Esophagus (tissue), 2 donors: Measurements from ENCODE around the gene ARHGAP30. TPM values are rescaled to one million over a fixed set of nuclear protein-coding genes. Genes with fewer than 3 reads are reported as not detected.
A peak's percentile ranks its signal among the peaks of the same experiment; 100 is the strongest.
"Not testable (repeated sequence)": the region's sequence is repeated elsewhere in the genome, so short reads cannot be mapped to it uniquely, and the experiment has no call there.

Experiments
- H3K27ac ChIP-seq, 2 donors: one replicate each; pipeline ENCODE4 v1.5.1; 2013; ENCODE audit warnings: low read depth in 2 of 2, mild to moderate bottlenecking in 2 of 2, inconsistent platforms in 1 of 2, low read length in 1 of 2, moderate library complexity in 1 of 2
- H3K27me3 ChIP-seq, 2 donors: one replicate each; pipeline ENCODE4 v1.6.1; 2013; ENCODE audit warnings: low read length in 2 of 2, control low read depth in 1 of 2, mild to moderate bottlenecking in 1 of 2; ENCODE audit not compliant: insufficient read depth in 2 of 2, control insufficient read depth in 1 of 2
- H3K36me3 ChIP-seq, 2 donors: one replicate each; pipeline ENCODE4 v1.6.1; 2013; ENCODE audit warnings: low read length in 1 of 2; ENCODE audit not compliant: control insufficient read depth in 2 of 2, insufficient read depth in 2 of 2
- H3K4me1 ChIP-seq, 2 donors: one replicate each; pipeline ENCODE4 v1.6.1; 2013; ENCODE audit warnings: low read length in 1 of 2; ENCODE audit not compliant: control insufficient read depth in 2 of 2, insufficient read depth in 2 of 2
- H3K4me3 ChIP-seq, 2 donors: one replicate each; pipeline ENCODE4 v1.5.1; 2013; ENCODE audit warnings: low read length in 2 of 2, mild to moderate bottlenecking in 2 of 2, low read depth in 1 of 2, moderate library complexity in 1 of 2
- H3K9me3 ChIP-seq, 2 donors: one replicate each; pipeline ENCODE4 v1.6.1; 2013; ENCODE audit warnings: mild to moderate bottlenecking in 2 of 2, low read depth in 1 of 2, low read length in 1 of 2, moderate library complexity in 1 of 2; ENCODE audit not compliant: control insufficient read depth in 2 of 2, insufficient read depth in 1 of 2
- WGBS, 2 donors: extraction: QIAGEN DNeasy Blood & Tissue Kit; methylation state at CpG; one replicate each; pipeline ENCODE4 v1.1.7; 2013; 5-methylcytosine and 5-hydroxymethylcytosine counted together
- polyA plus RNA-seq, 2 donors: library from polyadenylated mRNA; stranded (reverse); fragments of 200-250 nt; gene quantifications; one replicate each; pipeline ENCODE4 v1.2.3, GENCODE V29; 2013
- donor health status: healthy with polysubstance abuse.
- donor health status: Bipolar disorder and iron deficiency.

Gene ARHGAP30
- polyA plus RNA-seq, 2 donors = 7.9 to 9.5 TPM

DNA sequence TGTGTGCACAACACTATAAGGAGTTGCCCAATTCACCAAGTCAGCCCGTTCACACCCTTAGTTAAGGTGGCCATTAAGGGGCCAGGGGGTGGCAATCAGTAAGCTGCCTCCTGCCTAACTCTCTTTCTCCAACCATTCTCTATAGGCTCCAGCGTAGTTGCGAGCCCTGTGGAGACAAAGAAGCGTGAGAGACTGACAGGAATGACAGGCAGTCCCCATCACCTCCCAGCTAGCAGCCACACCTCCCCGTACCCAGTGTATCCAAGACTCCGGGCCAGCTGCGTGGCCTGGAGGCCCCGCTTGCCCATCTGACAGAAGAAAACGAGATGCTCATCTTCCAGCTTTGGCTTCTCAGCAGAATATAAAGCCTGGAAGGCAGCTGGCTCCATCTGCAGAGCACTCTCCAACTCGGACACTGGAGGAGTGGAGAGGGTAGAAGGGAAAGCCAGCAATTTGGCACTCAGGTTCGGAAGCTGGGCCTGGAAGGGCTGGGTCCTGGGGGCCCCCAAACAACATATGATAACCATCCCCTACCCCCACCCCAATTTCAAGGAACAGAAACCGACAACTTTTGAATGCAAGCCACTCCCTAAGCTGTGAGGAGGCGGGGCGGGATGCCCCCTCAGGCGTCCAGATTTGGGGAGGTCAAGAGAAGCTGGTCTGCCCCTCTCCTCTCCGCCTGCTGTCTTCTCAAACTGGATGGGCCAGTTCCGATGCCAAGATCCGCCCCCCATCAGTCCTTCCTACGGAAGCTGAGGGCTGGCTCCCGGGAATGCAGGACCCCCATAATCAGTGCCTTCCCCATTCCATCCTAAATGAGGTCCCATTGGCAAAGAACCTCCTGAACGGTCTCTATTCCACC lies 31.8 kb downstream of the ARHGAP30 start:
- 36 to 40% methylated on average over 21 of the region's 21 CpGs for WGBS, 2 donors
- peak overlapping the region; percentile 68 to 88 for H3K4me3 ChIP-seq
- peaks cover 0 to 5% of the 10 kb centered on the region in 2 donors for H3K4me1 ChIP-seq
- peaks cover 15 to 29% of the 10 kb centered on the region in 2 donors for H3K36me3 ChIP-seq
- H3K9me3 ChIP-seq = no peaks in the 10 kb centered on the region
- H3K27ac ChIP-seq = peak overlapping the region; percentile 89 to 90
- H3K27me3 ChIP-seq = no peaks in the 10 kb centered on the region

DNA sequence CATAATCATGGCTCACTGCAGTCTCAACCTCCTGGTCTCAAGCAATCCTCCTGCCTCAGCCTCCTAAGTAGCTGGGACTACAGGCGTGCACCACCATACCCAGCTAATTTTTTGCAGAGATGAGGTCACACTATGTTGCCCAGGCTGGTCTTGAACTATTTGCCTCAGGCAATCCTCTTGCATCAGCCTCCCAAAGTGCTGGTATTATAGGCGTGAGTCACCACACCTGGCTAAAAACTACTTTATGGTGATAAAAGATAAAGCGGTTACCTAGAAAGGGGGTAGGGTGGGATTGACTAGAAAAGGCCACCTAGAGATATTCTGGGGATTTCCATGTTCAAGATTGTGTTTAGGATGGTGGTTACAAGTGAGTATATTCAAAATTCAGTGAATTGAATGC lies 35.9 kb downstream of the ARHGAP30 start:
- H3K4me1 ChIP-seq = peaks cover 0 to 5% of the 10 kb centered on the region in 2 donors
- no peak overlapping the region for H3K4me3 ChIP-seq
- no peaks in the 10 kb centered on the region for H3K9me3 ChIP-seq
- no peak overlapping the region for H3K27ac ChIP-seq
- no peaks in the 10 kb centered on the region for H3K36me3 ChIP-seq
- 83 to 86% methylated on average over 3 of the region's 3 CpGs for WGBS, 2 donors
- no peaks in the 10 kb centered on the region for H3K27me3 ChIP-seq

DNA sequence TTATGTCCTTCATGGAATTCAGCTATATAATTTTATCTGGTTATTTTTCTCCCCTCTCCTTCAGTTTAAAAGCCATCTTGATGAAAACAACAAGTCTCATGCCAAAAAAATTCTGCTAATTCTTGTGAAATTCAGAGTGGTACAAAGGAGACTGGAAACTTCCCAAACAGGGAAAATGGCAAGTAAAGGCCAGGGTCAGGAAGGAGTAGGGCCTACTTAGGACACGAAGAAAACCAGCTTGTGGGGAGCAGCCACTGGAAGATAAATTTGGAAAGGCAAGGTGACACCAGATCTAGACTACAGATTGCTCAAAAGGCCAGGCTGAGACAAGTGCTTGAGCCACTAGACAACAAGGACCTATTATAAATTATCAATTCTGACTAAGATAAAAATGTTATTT lies 37.3 kb downstream of the ARHGAP30 start:
- Histone ChIP-seq H3K27me3 (no peaks in the 10 kb centered on the region), H3K27ac (no peak overlapping the region), H3K4me3 (no peak overlapping the region), H3K36me3 (no peaks in the 10 kb centered on the region), H3K9me3 (no peaks in the 10 kb centered on the region), H3K4me1 (no peaks in the 10 kb centered on the region)
- WGBS, 2 donors = 70 to 75% methylated on average over 1 of the region's 1 CpG

DNA sequence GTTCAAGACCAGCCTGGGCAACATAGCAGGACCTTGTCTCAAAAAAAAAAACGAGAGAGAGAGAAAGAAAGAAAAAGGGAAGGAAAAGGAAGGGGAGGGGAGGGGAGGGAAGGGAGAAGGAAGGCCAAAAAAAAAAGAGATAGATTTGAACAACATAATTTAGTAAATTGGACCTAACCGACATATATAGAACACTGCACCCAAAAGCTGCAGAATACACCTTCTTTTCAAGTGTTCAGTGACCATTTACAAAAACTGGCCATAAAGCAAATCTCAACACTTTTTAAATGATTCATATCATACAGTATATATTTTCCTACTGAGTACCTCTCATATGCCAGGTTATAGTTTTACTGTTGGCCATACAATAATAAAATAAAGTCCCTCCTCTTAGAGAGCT lies 37.8 kb downstream of the ARHGAP30 start:
- Histone ChIP-seq H3K4me1 (no peaks in the 10 kb centered on the region), H3K27me3 (no peaks in the 10 kb centered on the region), H3K36me3 (no peaks in the 10 kb centered on the region), H3K9me3 (no peaks in the 10 kb centered on the region), H3K27ac (no peak overlapping the region), H3K4me3 (no peak overlapping the region)
- 64 to 66% methylated on average over 2 of the region's 2 CpGs for WGBS, 2 donors

DNA sequence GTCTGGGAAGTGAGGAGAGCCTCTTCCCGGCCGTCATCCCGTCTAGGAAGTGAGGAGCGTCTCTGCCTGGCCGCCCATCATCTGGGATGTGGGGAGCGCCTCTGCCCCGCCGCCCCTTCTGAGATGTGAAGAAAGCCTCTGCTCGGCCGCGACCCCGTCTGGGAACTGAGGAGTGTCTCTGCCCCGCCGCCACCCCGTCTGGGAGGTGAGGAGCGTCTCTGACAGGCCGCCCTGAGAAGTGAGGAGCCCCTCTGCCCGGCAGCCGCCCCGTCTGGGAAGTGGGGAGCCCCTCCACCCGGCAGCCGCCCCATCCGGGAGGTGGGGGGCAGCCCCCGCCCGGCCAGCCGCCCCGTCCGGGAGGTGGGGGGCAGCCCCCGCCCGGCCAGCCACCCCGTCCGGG lies 40.2 kb downstream of the ARHGAP30 start:
- not testable (repeated sequence) for H3K4me3 ChIP-seq, H3K27ac ChIP-seq, H3K27me3 ChIP-seq, H3K9me3 ChIP-seq, H3K36me3 ChIP-seq, H3K4me1 ChIP-seq
- WGBS, 2 donors = 96 to 99% methylated on average over 26 to 32 of the region's 32 CpGs

DNA sequence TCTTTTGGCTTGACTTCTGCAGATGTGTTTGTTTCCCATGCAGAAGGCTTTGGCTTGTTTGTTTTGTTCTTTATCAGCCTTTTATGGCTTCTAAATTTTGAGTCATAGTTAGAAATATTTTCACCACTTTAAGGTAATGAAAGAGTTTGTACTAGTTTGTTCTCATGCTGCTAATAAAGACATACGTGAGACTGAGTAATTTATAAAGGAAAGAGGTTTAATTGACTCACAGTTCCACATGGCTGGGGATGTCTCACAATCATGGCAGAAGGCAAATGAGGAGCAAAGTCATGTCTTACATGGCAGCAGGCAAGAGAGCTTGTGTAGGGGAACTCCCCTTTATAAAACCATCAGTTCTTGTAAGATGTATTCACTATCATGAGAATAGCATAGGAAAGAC lies 42.7 kb downstream of the ARHGAP30 start:
- not testable (repeated sequence) for H3K27ac ChIP-seq

DNA sequence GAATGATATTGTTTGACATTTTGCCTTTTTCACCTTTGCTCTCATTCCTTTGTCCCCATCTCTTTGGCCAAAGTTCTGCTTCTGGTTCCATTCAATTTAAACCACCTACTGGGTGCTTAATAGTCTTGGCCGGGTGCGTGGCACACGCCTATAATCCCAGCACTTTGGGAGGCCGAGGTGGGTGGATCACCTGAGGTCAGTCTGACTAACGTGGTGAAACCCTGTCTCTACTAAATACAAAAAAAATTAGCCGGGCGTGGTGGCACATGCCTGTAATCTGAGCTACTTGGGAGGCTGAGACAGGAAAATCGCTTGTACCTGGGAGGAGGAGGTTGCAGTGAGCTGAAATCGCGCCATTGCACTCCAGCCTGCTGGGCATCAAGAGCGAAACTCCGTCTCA lies 47.3 kb downstream of the ARHGAP30 start:
- H3K36me3 ChIP-seq, H3K27me3 ChIP-seq, H3K4me3 ChIP-seq, H3K4me1 ChIP-seq, H3K9me3 ChIP-seq: not testable (repeated sequence)
- 68 to 79% methylated on average over 12 of the region's 12 CpGs for WGBS, 2 donors
- H3K27ac ChIP-seq = peak overlapping the region; percentile 76 to 78

More for the DNA sequence above, 42.7 kb downstream of the ARHGAP30 start:
- not testable (repeated sequence) for H3K36me3 ChIP-seq, H3K27me3 ChIP-seq, H3K4me1 ChIP-seq, H3K9me3 ChIP-seq, H3K4me3 ChIP-seq
- 31 to 47% methylated on average over 1 of the region's 1 CpG for WGBS, 2 donors

DNA sequence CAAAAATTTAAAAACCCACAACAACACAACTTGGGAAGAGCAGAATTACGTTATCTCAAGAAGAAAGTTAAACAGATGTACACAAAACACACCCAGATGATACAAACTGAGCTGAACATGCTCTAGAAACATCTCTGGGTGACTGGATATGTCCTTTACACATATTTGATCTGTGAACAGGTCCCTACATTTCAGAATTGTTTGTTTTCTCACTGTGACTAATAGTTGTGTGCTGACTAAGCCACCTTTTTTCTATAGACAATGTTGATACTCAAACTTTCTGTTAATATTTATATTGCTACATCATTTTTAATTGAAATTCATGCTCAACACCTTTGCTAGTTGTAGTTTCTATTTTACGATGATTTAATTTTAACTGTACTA lies 47.7 kb downstream of the ARHGAP30 start:
- H3K4me1 ChIP-seq = peaks cover 2 to 6% of the 10 kb centered on the region in 2 donors
- peak overlapping the region; percentile 93 to 94 for H3K27ac ChIP-seq
- H3K4me3 ChIP-seq = peak overlapping the region in 1 of 2 donors; percentile 66

DNA sequence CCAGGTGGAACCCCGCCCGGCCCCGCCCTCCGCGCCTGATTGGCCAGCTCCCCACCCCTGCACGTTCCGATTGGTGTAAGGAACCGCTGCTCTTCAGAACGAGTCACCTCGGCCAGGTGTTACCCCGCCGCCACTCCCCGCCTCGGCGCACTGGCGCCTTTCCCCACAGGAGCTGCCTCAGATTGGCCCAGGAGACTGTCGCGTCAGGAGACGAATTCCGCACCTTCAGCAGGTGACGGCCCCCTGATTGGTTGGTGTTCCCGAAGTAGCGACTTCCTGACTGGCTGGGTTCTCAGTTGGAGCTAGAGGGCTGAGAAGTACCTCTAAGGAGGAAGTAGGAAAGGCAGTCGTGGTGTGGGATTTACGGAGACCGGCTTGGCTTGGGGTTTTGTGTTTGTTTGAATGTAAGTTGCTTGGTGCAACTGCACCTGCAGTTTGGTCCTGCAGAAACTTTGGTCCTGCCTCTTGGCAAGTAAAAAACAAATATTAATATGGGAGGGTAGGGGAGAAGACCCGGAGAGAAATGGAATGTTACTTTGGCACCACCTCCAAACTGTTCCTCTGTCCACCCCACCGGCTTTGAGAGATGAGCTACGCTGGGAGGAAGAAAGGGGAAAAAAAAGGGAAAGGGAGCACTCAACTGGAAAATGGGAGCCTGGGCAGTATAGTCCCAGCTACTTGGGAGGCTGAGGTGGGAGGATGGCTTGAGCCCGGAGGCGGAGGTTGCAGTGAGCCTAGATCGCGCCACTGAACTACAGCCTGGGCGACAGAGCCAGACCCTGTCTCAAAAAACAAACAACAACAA lies 48.3 kb downstream of the ARHGAP30 start:
- H3K36me3 ChIP-seq = no peaks in the 10 kb centered on the region
- H3K4me3 ChIP-seq = peak overlapping the region; percentile 66 to 89
- H3K9me3 ChIP-seq = no peaks in the 10 kb centered on the region
- H3K4me1 ChIP-seq = peaks cover 2 to 6% of the 10 kb centered on the region in 2 donors
- no peaks in the 10 kb centered on the region for H3K27me3 ChIP-seq
- peak overlapping the region; percentile 96 to 97 for H3K27ac ChIP-seq
- 13 to 14% methylated on average over 34 of the region's 34 CpGs for WGBS, 2 donors

More for the DNA sequence above, 47.7 kb downstream of the ARHGAP30 start:
- Histone ChIP-seq H3K27me3 (no peaks in the 10 kb centered on the region), H3K9me3 (no peaks in the 10 kb centered on the region), H3K36me3 (no peaks in the 10 kb centered on the region)
- 51 to 60% methylated on average over 2 of the region's 2 CpGs for WGBS, 2 donors
